Activated CD8-positive, alpha-beta T cell treated with anti-CD3 and anti-CD28 coated beads, Interleukin-2, amount 10 ng/mL, durations not matched to agents 7 days and 5 days (primary cell): ENCODE results near the gene MACIR. TPM values are rescaled to one million over a fixed set of nuclear protein-coding genes. Genes with fewer than 3 reads are reported as not detected.

Experiments used
- ATAC-seq: fragments of 150-1000 bp; cut with Tn5 transposase; one replicate; pipeline ENCODE4 v1.10.0; 2021; ENCODE audit warnings: moderate library complexity
- CTCF ChIA-PET: fragments of 350-600 bp; sonication (Branson Sonifier 250); formaldehyde crosslinking; loops from one replicate; lab custom pipeline; 2021; ENCODE audit warnings: antibody characterized with exemption; lab: Charles Lee
- POLR2A ChIA-PET: fragments of 350-600 bp; sonication (Branson Sonifier 250); formaldehyde crosslinking; loops from one replicate; lab custom pipeline; 2021; ENCODE audit warnings: antibody characterized with exemption; lab: Charles Lee
- DNase-seq: peaks from one replicate; pipeline ENCODE4 v3.0.0-alpha.2; 2020
- H3K27ac Mint-ChIP-seq: one replicate; pipeline ENCODE4 v1.8.0; 2021; ENCODE audit warnings: mild to moderate bottlenecking, mixed read lengths
- H3K27me3 Mint-ChIP-seq: one replicate; pipeline ENCODE4 v1.8.0; 2021; ENCODE audit warnings: low read depth, mixed read lengths
- H3K36me3 Mint-ChIP-seq: one replicate; pipeline ENCODE4 v1.8.0; 2021; ENCODE audit warnings: low read depth, mixed read lengths
- H3K4me1 Mint-ChIP-seq: one replicate; pipeline ENCODE4 v1.8.0; 2021; ENCODE audit warnings: low read depth, mixed read lengths
- H3K4me3 Mint-ChIP-seq: one replicate; pipeline ENCODE4 v1.8.0; 2021; ENCODE audit warnings: mild to moderate bottlenecking, mixed read lengths
- H3K9me3 Mint-ChIP-seq: one replicate; pipeline ENCODE4 v1.8.0; 2022; ENCODE audit warnings: mixed read lengths; ENCODE audit not compliant: insufficient read depth
- total RNA-seq, 2 experiments: library from RNA; stranded (reverse); gene quantifications; one replicate each; pipeline ENCODE4 v1.2.3, GENCODE V29; 2021

Gene MACIR
- total RNA-seq, 2 experiments from 2014 or later = 6.7 to 7.6 TPM

GRCh38 chr5:103270581-103270980, 12.0 kb downstream of the MACIR start:
- Mint-ChIP-seq H3K9me3 (no peaks in the 10 kb centered on the region), H3K27me3 (no peaks in the 10 kb centered on the region), H3K27ac (no peak overlapping the region), H3K4me3 (no peak overlapping the region), H3K4me1 (peaks cover 26% of the 10 kb centered on the region), H3K36me3 (peaks cover 15% of the 10 kb centered on the region)
- no peak for DNase-seq
- ChIA-PET POLR2A (no interaction called here), CTCF (no interaction called here)
- no peak for ATAC-seq

GRCh38 chr5:103271570-103272289, 13.2 kb downstream of the MACIR start:
- POLR2A ChIA-PET = no interaction called here
- ATAC-seq = no peak
- H3K27me3 Mint-ChIP-seq = no peaks in the 10 kb centered on the region

GRCh38 chr5:103272377-103272776, 13.8 kb downstream of the MACIR start:
- CTCF ChIA-PET = interaction anchor here (1.0 to 1.3 kb wide), 2 partner anchors 10 to 107 kb away, joined by 3 read pairs; no protein-coding TSS in a partner anchor
- Mint-ChIP-seq H3K36me3 (peaks cover 22% of the 10 kb centered on the region), H3K27me3 (no peaks in the 10 kb centered on the region), H3K9me3 (no peaks in the 10 kb centered on the region), H3K4me1 (peaks cover 26% of the 10 kb centered on the region), H3K27ac (no peak overlapping the region), H3K4me3 (no peak overlapping the region)
- DNase-seq (no peak), ATAC-seq (no peak)
- POLR2A ChIA-PET = interaction anchor here (0.6 kb wide), 1 partner anchor 13 kb away, joined by 3 read pairs; the partner anchor contains the start of gene MACIR

More at GRCh38 chr5:103271570-103272289, 13.2 kb downstream of the MACIR start:
- Mint-ChIP-seq H3K36me3 (peaks cover 24% of the 10 kb centered on the region), H3K4me1 (peaks cover 26% of the 10 kb centered on the region), H3K9me3 (no peaks in the 10 kb centered on the region), H3K27ac (peak overlapping the region; percentile 18), H3K4me3 (peak overlapping the region; percentile 34)
- DNase-seq = no peak
- CTCF ChIA-PET = interaction anchor here (0.7 to 1.0 kb wide), 2 partner anchors 10 to 12 kb away, joined by 3 read pairs; no protein-coding TSS in a partner anchor

- CTCF ChIA-PET = interaction anchor here (0.5 to 1.5 kb wide), 3 partner anchors 16 to 109 kb away, joined by 3 to 5 read pairs (median 3); partner anchors contain the start of gene MACIR
- Mint-ChIP-seq H3K27ac (no peak overlapping the region), H3K4me1 (peaks cover 26% of the 10 kb centered on the region), H3K9me3 (no peaks in the 10 kb centered on the region), H3K36me3 (peaks cover 18% of the 10 kb centered on the region), H3K4me3 (no peak overlapping the region), H3K27me3 (no peaks in the 10 kb centered on the region)
- ATAC-seq (no peak), DNase-seq (no peak)
- POLR2A ChIA-PET = no interaction called here
Measured at GRCh38 chr5:103273952-103274351, 15.4 kb downstream of the MACIR start.

GRCh38 chr5:103275851-103276250, 17.3 kb downstream of the MACIR start:
- DNase-seq (no peak), ATAC-seq (no peak)
- H3K9me3 Mint-ChIP-seq = no peaks in the 10 kb centered on the region
- no peak overlapping the region for H3K27ac Mint-ChIP-seq
- no peak overlapping the region for H3K4me3 Mint-ChIP-seq
- H3K27me3 Mint-ChIP-seq = no peaks in the 10 kb centered on the region
- peaks cover 14% of the 10 kb centered on the region for H3K36me3 Mint-ChIP-seq
- peaks cover 12% of the 10 kb centered on the region for H3K4me1 Mint-ChIP-seq
- CTCF ChIA-PET = no interaction called here
- POLR2A ChIA-PET = no interaction called here

- no peaks in the 10 kb centered on the region for H3K9me3 Mint-ChIP-seq
- H3K27ac Mint-ChIP-seq = no peak overlapping the region
- no peak for DNase-seq
- ATAC-seq = no peak
- ChIA-PET POLR2A (no interaction called here), CTCF (no interaction called here)
- no peaks in the 10 kb centered on the region for H3K4me1 Mint-ChIP-seq
- H3K4me3 Mint-ChIP-seq = no peak overlapping the region
- peaks cover 8% of the 10 kb centered on the region for H3K36me3 Mint-ChIP-seq
- no peaks in the 10 kb centered on the region for H3K27me3 Mint-ChIP-seq
Measured at GRCh38 chr5:103280967-103281366, 22.4 kb downstream of the MACIR start.

- ChIA-PET POLR2A (no interaction called here), CTCF (no interaction called here)
- no peaks in the 10 kb centered on the region for H3K9me3 Mint-ChIP-seq
- H3K27me3 Mint-ChIP-seq = no peaks in the 10 kb centered on the region
- peaks cover 2% of the 10 kb centered on the region for H3K36me3 Mint-ChIP-seq
- ATAC-seq (no peak), DNase-seq (no peak)
- H3K4me3 Mint-ChIP-seq = no peak overlapping the region
- H3K4me1 Mint-ChIP-seq = no peaks in the 10 kb centered on the region
- no peak overlapping the region for H3K27ac Mint-ChIP-seq
Measured at GRCh38 chr5:103283120-103283519, 24.6 kb downstream of the MACIR start.

- POLR2A ChIA-PET = no interaction called here
- Mint-ChIP-seq H3K36me3 (peaks cover 2% of the 10 kb centered on the region), H3K9me3 (no peaks in the 10 kb centered on the region), H3K4me1 (no peaks in the 10 kb centered on the region), H3K4me3 (no peak overlapping the region), H3K27ac (no peak overlapping the region), H3K27me3 (no peaks in the 10 kb centered on the region)
- DNase-seq = no peak
- ATAC-seq = no peak
- CTCF ChIA-PET = interaction anchor here (1.4 kb wide), 1 partner anchor 192 kb away, joined by 3 read pairs; no protein-coding TSS in a partner anchor
Measured at GRCh38 chr5:103283869-103284268, 25.3 kb downstream of the MACIR start.

- CTCF ChIA-PET = no interaction called here
- Mint-ChIP-seq H3K4me1 (no peaks in the 10 kb centered on the region), H3K27ac (no peak overlapping the region), H3K27me3 (no peaks in the 10 kb centered on the region), H3K9me3 (no peaks in the 10 kb centered on the region), H3K4me3 (no peak overlapping the region), H3K36me3 (no peaks in the 10 kb centered on the region)
- DNase-seq (no peak), ATAC-seq (no peak)
- POLR2A ChIA-PET = no interaction called here
Measured at GRCh38 chr5:103286622-103287021, 28.1 kb downstream of the MACIR start.

- Mint-ChIP-seq H3K36me3 (no peaks in the 10 kb centered on the region), H3K27ac (no peak overlapping the region), H3K4me1 (no peaks in the 10 kb centered on the region), H3K9me3 (no peaks in the 10 kb centered on the region), H3K27me3 (no peaks in the 10 kb centered on the region), H3K4me3 (no peak overlapping the region)
- DNase-seq = no peak
- ChIA-PET CTCF (no interaction called here), POLR2A (interaction anchor here (0.7 kb wide), 1 partner anchor 36 kb away, joined by 3 read pairs; no protein-coding TSS in a partner anchor)
- no peak for ATAC-seq
Measured at GRCh38 chr5:103289024-103289423, 30.5 kb downstream of the MACIR start.

GRCh38 chr5:103290846-103291245, 32.3 kb downstream of the MACIR start:
- no peak overlapping the region for H3K4me3 Mint-ChIP-seq
- no peaks in the 10 kb centered on the region for H3K9me3 Mint-ChIP-seq
- ChIA-PET CTCF (no interaction called here), POLR2A (no interaction called here)
- no peaks in the 10 kb centered on the region for H3K36me3 Mint-ChIP-seq
- H3K27me3 Mint-ChIP-seq = no peaks in the 10 kb centered on the region
- no peak for DNase-seq
- no peak overlapping the region for H3K27ac Mint-ChIP-seq
- no peaks in the 10 kb centered on the region for H3K4me1 Mint-ChIP-seq
- ATAC-seq = no peak

GRCh38 chr5:103291606-103292005, 33.0 kb downstream of the MACIR start:
- POLR2A ChIA-PET = no interaction called here
- Mint-ChIP-seq H3K4me1 (no peaks in the 10 kb centered on the region), H3K27me3 (peaks cover 3% of the 10 kb centered on the region), H3K9me3 (no peaks in the 10 kb centered on the region), H3K36me3 (no peaks in the 10 kb centered on the region), H3K27ac (no peak overlapping the region), H3K4me3 (no peak overlapping the region)
- no peak for ATAC-seq
- no peak for DNase-seq
- CTCF ChIA-PET = no interaction called here
